Activated T-helper 17 cell treated with anti-CD3 and anti-CD28 coated beads, Interleukin-2, amount 50 U/mL, for 72 hours (primary cell): ENCODE data around the gene FOLR1. TPM values are rescaled to one million over a fixed set of nuclear protein-coding genes. Genes with fewer than 3 reads are reported as not detected.
"Not testable (repeated sequence)": the region's sequence is repeated elsewhere in the genome, so short reads cannot be mapped to it uniquely, and the experiment has no call there.

Source experiments
- ATAC-seq: fragments of 150-1000 bp; cut with Tn5 transposase; replicated peaks from 2 replicates; pipeline ENCODE4 v1.10.0; 2021; ENCODE audit warnings: mild to moderate bottlenecking, moderate library complexity
- H3K27ac Mint-ChIP-seq: one replicate; pipeline ENCODE4 v1.8.0; 2022; ENCODE audit warnings: mixed read lengths
- H3K27me3 Mint-ChIP-seq: one replicate; pipeline ENCODE4 v1.8.0; 2022; ENCODE audit warnings: mixed read lengths
- H3K36me3 Mint-ChIP-seq: one replicate; pipeline ENCODE4 v1.8.0; 2022; ENCODE audit warnings: low read depth, mild to moderate bottlenecking, mixed read lengths
- H3K4me1 Mint-ChIP-seq: one replicate; pipeline ENCODE4 v1.8.0; 2022; ENCODE audit warnings: mixed read lengths
- H3K4me3 Mint-ChIP-seq: one replicate; pipeline ENCODE4 v1.8.0; 2022; ENCODE audit warnings: mild to moderate bottlenecking, mixed read lengths
- H3K9me3 Mint-ChIP-seq: one replicate; pipeline ENCODE4 v1.8.0; 2022; ENCODE audit warnings: mixed read lengths
- total RNA-seq, 2 donors: library from RNA; stranded (reverse); gene quantifications; one replicate each; pipeline ENCODE4 v1.2.3, GENCODE V29; 2022

The FOLR1 gene
- total RNA-seq, 2 donors from 2014 or later: not detected

- H3K4me3 Mint-ChIP-seq: no peak overlapping the region
Observed at GRCh38 chr11:72173291-72173690, 18.6 kb upstream of the FOLR1 start.

DNA sequence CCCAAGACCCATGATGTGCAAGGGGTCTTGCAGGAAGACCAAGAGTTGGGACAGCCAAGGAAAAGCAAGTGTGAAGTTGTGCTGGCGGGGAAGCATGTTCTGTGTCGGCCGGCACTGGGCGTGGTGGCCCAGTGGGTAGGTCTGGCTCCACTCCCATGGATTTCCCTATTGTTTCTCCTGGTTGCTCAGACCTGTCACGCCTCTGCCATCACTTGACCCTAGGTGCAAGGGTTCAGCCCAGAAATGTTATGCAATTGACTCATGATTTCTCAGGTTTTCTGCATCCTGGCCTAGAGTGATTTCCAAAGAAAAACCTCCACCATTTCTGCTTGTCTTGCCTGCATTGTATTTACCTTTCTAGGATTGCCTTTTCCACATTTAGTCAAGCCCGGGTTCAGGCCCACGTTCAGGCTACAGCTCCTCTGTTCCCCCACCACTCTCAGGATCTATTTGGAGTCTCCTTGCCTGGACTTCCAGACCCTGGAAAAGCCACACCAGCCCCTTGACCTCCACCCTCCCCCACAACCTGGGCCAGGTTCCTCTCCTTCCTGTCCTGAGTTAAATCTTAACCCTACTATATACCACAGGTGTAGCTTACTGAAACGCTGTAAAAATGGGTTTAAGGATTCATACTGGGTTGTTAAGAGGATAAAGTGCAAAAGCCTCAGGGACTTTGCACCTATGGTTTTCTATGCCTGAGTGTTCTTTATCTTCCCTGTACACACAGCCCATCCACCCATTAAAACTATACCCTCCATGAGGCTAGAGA, 17.5 kb upstream of the FOLR1 start:
- H3K36me3 Mint-ChIP-seq: no peaks in the 10 kb centered on the region
- peaks cover 12% of the 10 kb centered on the region for H3K27me3 Mint-ChIP-seq
- no peak overlapping the region for H3K27ac Mint-ChIP-seq
- no peak for ATAC-seq
- no peak overlapping the region for H3K4me3 Mint-ChIP-seq
- H3K4me1 Mint-ChIP-seq: no peaks in the 10 kb centered on the region
- no peaks in the 10 kb centered on the region for H3K9me3 Mint-ChIP-seq

More at GRCh38 chr11:72173291-72173690, 18.6 kb upstream of the FOLR1 start:
- Mint-ChIP-seq H3K27me3 (peaks cover 12% of the 10 kb centered on the region), H3K27ac (no peak overlapping the region), H3K4me1 (no peaks in the 10 kb centered on the region), H3K9me3 (no peaks in the 10 kb centered on the region), H3K36me3 (no peaks in the 10 kb centered on the region)
- no peak for ATAC-seq

- H3K27ac Mint-ChIP-seq: no peak overlapping the region
- peaks cover 8% of the 10 kb centered on the region for H3K27me3 Mint-ChIP-seq
- no peaks in the 10 kb centered on the region for H3K9me3 Mint-ChIP-seq
- no peaks in the 10 kb centered on the region for H3K4me1 Mint-ChIP-seq
- no peak for ATAC-seq
- H3K36me3 Mint-ChIP-seq: no peaks in the 10 kb centered on the region
- no peak overlapping the region for H3K4me3 Mint-ChIP-seq
Observed at GRCh38 chr11:72177656-72178055, 14.3 kb upstream of the FOLR1 start.

GRCh38 chr11:72179049-72179803, 12.7 kb upstream of the FOLR1 start:
- H3K4me1 Mint-ChIP-seq: peaks cover 5% of the 10 kb centered on the region
- no peaks in the 10 kb centered on the region for H3K36me3 Mint-ChIP-seq
- ATAC-seq: no peak
- H3K4me3 Mint-ChIP-seq: no peak overlapping the region
- peaks cover 6% of the 10 kb centered on the region for H3K27me3 Mint-ChIP-seq
- no peaks in the 10 kb centered on the region for H3K9me3 Mint-ChIP-seq
- no peak overlapping the region for H3K27ac Mint-ChIP-seq

GRCh38 chr11:72179804-72180396, 12.0 kb upstream of the FOLR1 start:
- peaks cover 6% of the 10 kb centered on the region for H3K27me3 Mint-ChIP-seq
- H3K27ac Mint-ChIP-seq: peak overlapping the region; percentile 20
- peaks cover 5% of the 10 kb centered on the region for H3K4me1 Mint-ChIP-seq
- no peaks in the 10 kb centered on the region for H3K36me3 Mint-ChIP-seq
- ATAC-seq: peak; percentile 75
- no peak overlapping the region for H3K4me3 Mint-ChIP-seq
- H3K9me3 Mint-ChIP-seq: no peaks in the 10 kb centered on the region

DNA sequence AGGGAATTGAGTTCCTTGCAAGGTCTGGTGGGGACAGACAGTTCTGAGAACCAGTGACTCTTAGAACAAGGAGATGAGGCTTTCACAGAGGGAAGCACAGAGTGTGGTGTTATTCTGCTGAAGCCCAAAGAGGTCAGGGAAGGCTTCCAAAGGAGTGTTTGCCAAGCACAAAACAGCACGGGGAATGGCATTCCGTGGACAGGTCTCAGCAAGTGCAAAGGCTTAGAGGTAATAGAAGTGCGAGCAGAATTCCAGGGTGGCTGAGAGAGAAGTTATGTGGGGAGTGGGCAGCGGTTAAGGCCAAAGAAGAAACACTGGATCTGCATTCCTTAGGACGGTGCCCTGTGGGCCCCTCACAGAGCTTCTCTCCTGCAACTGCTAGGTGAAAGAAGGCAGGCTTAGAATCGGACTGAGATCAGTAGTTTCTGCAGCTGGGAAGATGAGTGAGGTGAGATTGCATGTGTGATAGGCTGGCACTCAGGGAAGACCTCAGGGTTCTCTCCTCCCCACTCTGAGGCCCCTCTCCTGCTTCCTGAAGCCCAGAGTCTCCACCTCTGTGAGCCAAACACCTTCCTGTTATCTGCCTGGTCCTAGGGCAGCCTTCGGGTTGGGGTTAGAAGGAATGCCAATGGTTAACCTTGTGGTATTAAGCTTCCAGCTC, 10.9 kb upstream of the FOLR1 start:
- not testable (repeated sequence) for H3K4me3 Mint-ChIP-seq, H3K36me3 Mint-ChIP-seq, H3K27me3 Mint-ChIP-seq, H3K9me3 Mint-ChIP-seq, ATAC-seq, H3K4me1 Mint-ChIP-seq
- peak overlapping the region; percentile 20 for H3K27ac Mint-ChIP-seq

DNA sequence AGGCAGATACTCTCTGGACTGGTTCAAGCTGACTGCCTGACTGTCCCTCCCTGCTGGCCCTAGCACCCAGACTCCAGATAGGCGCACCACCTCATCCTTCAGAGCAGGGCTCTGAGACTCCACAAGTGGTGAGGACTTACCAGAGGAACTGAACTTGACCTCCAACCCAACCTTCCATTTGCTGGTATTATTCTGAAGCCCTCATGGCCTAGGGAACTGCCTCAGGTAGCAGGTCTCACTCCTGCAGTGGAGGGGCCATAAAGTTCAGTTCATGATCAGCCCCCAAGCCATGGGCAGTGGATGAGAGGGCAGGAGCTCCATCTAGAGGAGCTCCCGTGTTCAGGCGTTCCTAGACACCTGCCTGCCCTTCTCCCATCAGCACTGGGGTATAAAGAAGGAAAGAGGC, 10.4 kb upstream of the FOLR1 start:
- H3K4me1 Mint-ChIP-seq, H3K27ac Mint-ChIP-seq, H3K27me3 Mint-ChIP-seq, H3K4me3 Mint-ChIP-seq, H3K9me3 Mint-ChIP-seq, H3K36me3 Mint-ChIP-seq, ATAC-seq: not testable (repeated sequence)

GRCh38 chr11:72188267-72188666, 3.7 kb upstream of the FOLR1 start:
- peaks cover 3% of the 10 kb centered on the region for H3K4me1 Mint-ChIP-seq
- no peaks in the 10 kb centered on the region for H3K9me3 Mint-ChIP-seq
- no peaks in the 10 kb centered on the region for H3K36me3 Mint-ChIP-seq
- no peak overlapping the region for H3K4me3 Mint-ChIP-seq
- peaks cover 2% of the 10 kb centered on the region for H3K27me3 Mint-ChIP-seq
- no peak overlapping the region for H3K27ac Mint-ChIP-seq
- no peak for ATAC-seq

DNA sequence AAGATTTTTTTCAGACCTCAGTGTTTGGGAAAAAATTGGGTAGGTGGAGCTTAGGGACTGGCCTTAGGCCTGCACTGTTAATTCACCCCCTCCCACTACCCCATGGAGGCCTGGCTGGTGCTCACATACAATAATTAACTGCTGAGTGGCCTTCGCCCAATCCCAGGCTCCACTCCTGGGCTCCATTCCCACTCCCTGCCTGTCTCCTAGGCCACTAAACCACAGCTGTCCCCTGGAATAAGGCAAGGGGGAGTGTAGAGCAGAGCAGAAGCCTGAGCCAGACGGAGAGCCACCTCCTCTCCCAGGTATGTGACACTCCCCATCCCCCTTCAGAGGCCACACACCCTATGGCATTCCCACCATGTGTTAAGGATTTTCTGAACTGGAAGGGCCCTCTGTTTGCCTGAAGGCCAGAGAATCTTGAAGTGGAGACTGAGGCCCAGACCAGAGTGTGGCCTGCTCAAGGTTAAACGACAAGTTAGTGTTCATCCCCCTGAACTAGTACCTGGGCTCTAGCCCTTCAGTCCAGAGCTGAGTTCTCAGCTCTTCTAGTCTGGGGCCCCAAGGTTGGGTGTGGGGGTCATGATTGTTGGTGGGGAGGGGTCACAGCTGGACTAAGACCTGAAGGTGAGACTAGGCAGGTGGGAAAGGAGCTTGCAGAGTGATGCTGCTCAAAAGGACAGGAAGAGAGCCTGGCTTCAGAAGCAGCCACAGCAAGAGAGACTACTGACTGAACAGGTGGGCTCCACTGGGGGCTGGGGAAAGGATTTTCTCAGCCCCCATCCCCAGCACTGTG, 2.3 kb upstream of the FOLR1 start:
- H3K4me1 Mint-ChIP-seq: no peaks in the 10 kb centered on the region

GRCh38 chr11:72190631-72191071, 1.3 kb upstream of the FOLR1 start:
- Mint-ChIP-seq H3K9me3 (no peaks in the 10 kb centered on the region), H3K36me3 (no peaks in the 10 kb centered on the region), H3K4me3 (no peak overlapping the region), H3K4me1 (no peaks in the 10 kb centered on the region), H3K27me3 (no peaks in the 10 kb centered on the region), H3K27ac (no peak overlapping the region)
- no peak for ATAC-seq

More for the DNA sequence above, 2.3 kb upstream of the FOLR1 start:
- no peak overlapping the region for H3K27ac Mint-ChIP-seq
- ATAC-seq: no peak
- H3K9me3 Mint-ChIP-seq: no peaks in the 10 kb centered on the region
- no peaks in the 10 kb centered on the region for H3K27me3 Mint-ChIP-seq
- no peak overlapping the region for H3K4me3 Mint-ChIP-seq
- no peaks in the 10 kb centered on the region for H3K36me3 Mint-ChIP-seq

GRCh38 chr11:72195518-72196270, 3.8 kb downstream of the FOLR1 start:
- no peak for ATAC-seq
- no peaks in the 10 kb centered on the region for H3K9me3 Mint-ChIP-seq
- no peaks in the 10 kb centered on the region for H3K36me3 Mint-ChIP-seq
- H3K4me3 Mint-ChIP-seq: no peak overlapping the region
- no peaks in the 10 kb centered on the region for H3K27me3 Mint-ChIP-seq
- H3K4me1 Mint-ChIP-seq: no peaks in the 10 kb centered on the region
- no peak overlapping the region for H3K27ac Mint-ChIP-seq

GRCh38 chr11:72201445-72201844, 9.5 kb downstream of the FOLR1 start:
- H3K36me3 Mint-ChIP-seq, H3K27me3 Mint-ChIP-seq, H3K9me3 Mint-ChIP-seq, ATAC-seq, H3K4me1 Mint-ChIP-seq, H3K27ac Mint-ChIP-seq, H3K4me3 Mint-ChIP-seq: not testable (repeated sequence)

DNA sequence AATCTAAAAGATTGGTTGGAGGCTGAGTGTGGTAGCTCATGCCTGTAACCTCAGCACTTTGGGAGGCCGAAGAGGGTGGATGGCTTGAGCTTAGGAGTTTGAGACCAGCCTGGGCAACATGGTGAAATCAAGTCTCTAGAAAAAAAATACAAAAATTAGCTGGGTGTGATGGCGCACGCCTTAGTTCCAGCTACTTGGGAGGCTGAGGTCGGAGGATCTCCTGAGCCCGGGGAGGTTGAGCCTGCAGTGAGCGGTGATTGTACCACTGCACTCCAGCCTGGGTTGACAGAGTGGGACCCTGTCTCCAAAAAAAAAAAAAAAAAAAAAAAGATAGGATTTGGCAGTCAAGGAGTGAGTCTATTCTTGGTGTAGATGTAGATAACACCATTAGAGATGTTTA, 10.6 kb downstream of the FOLR1 start:
- H3K36me3 Mint-ChIP-seq: no peaks in the 10 kb centered on the region
- H3K9me3 Mint-ChIP-seq: no peaks in the 10 kb centered on the region
- H3K27ac Mint-ChIP-seq: no peak overlapping the region
- no peak for ATAC-seq
- no peaks in the 10 kb centered on the region for H3K27me3 Mint-ChIP-seq
- no peaks in the 10 kb centered on the region for H3K4me1 Mint-ChIP-seq
- no peak overlapping the region for H3K4me3 Mint-ChIP-seq
